WTC11 (cell line): ENCODE results near the gene TRIM10. TPM values are rescaled to one million over a fixed set of nuclear protein-coding genes. Genes with fewer than 3 reads are reported as not detected.

Experiments used
- ATAC-seq: fragments of 200-7000 bp; cut with Tn5 transposase; 2 replicates; pipeline ENCODE4 v1.10.0; 2021; ENCODE audit warnings: mild to moderate bottlenecking, moderate library complexity
- CTCF ChIA-PET: fragments of 300-600 bp; sonication (Branson Sonifier 250); formaldehyde crosslinking; loops from one replicate; lab custom pipeline; 2021; ENCODE audit warnings: antibody characterized with exemption; lab: Charles Lee
- POLR2A ChIA-PET: fragments of 350-600 bp; sonication (Branson Sonifier 250); formaldehyde crosslinking; loops from one replicate; lab custom pipeline; 2021; ENCODE audit warnings: antibody characterized with exemption; lab: Charles Lee
- DNase-seq: peaks from one replicate; pipeline ENCODE4 v3.0.0; 2021; ENCODE audit warnings: low spot score
- H3K27ac Mint-ChIP-seq: 2 replicates; pipeline ENCODE4 v1.8.0; 2021; ENCODE audit warnings: mixed read lengths
- H3K27me3 Mint-ChIP-seq: 2 replicates; pipeline ENCODE4 v1.8.0; 2021; ENCODE audit warnings: low read depth, mild to moderate bottlenecking, moderate library complexity, mixed read lengths
- H3K36me3 Mint-ChIP-seq: 2 replicates; pipeline ENCODE4 v1.8.0; 2021; ENCODE audit warnings: mixed read lengths
- H3K4me1 Mint-ChIP-seq: 2 replicates; pipeline ENCODE4 v1.8.0; 2022; ENCODE audit warnings: mixed read lengths
- H3K4me3 Mint-ChIP-seq: 2 replicates; pipeline ENCODE4 v1.8.0; 2021; ENCODE audit warnings: mild to moderate bottlenecking, moderate library complexity, mixed read lengths
- H3K9me3 Mint-ChIP-seq: 2 replicates; pipeline ENCODE4 v1.8.0; 2021; ENCODE audit warnings: mixed read lengths
- CBFB ChIP-seq: sonication (generic); formaldehyde crosslinking; IDR thresholded peaks from 2 replicates; pipeline ENCODE4 v1.8.1; 2022; ENCODE audit warnings: mild to moderate bottlenecking, low read depth, missing genetic modification reagents
- CREM ChIP-seq: sonication (generic); formaldehyde crosslinking; IDR thresholded peaks from 2 replicates; pipeline ENCODE4 v1.8.1; 2022; ENCODE audit warnings: mild to moderate bottlenecking, missing genetic modification reagents, moderate library complexity
- FOXP1 ChIP-seq: sonication (generic); formaldehyde crosslinking; IDR thresholded peaks from 2 replicates; pipeline ENCODE4 v1.8.0; 2022; ENCODE audit warnings: missing genetic modification reagents, mild to moderate bottlenecking, moderate library complexity, borderline replicate concordance
- HMGA2 ChIP-seq: fragments of 250-450 bp; sonication (Bioruptor Pico); IDR thresholded peaks from 2 replicates; pipeline ENCODE4 v1.4.0; 2021; ENCODE audit warnings: mild to moderate bottlenecking, moderate library complexity
- JAZF1 ChIP-seq: fragments of 250-450 bp; sonication (Bioruptor Pico); IDR thresholded peaks from 2 replicates; pipeline ENCODE4 v1.9.0; 2021; ENCODE audit warnings: moderate library complexity, mild to moderate bottlenecking, inconsistent platforms
- NFYB ChIP-seq: sonication (generic); formaldehyde crosslinking; conservative IDR thresholded peaks from 2 replicates; pipeline ENCODE4 v1.8.0; 2022; ENCODE audit warnings: low read depth, missing genetic modification reagents
- NR1H2 ChIP-seq: sonication (generic); formaldehyde crosslinking; IDR thresholded peaks from 2 replicates; pipeline ENCODE4 v1.9.0; 2021; ENCODE audit warnings: mild to moderate bottlenecking, moderate library complexity, missing genetic modification reagents
- SMAD4 ChIP-seq: sonication (generic); formaldehyde crosslinking; IDR thresholded peaks from 2 replicates; pipeline ENCODE4 v1.8.0; 2022; ENCODE audit warnings: mild to moderate bottlenecking, missing genetic modification reagents
- ZNF232 ChIP-seq: sonication (generic); formaldehyde crosslinking; IDR thresholded peaks from 2 replicates; pipeline ENCODE4 v1.8.0; 2022; ENCODE audit warnings: mild to moderate bottlenecking, missing genetic modification reagents
- ZNF396 ChIP-seq: fragments of 250-450 bp; sonication (Bioruptor Pico); IDR thresholded peaks from 2 replicates; pipeline ENCODE4 v1.8.0; 2021; ENCODE audit warnings: mild to moderate bottlenecking, moderate library complexity, borderline replicate concordance
- ZNF423 ChIP-seq: fragments of 250-450 bp; sonication (Bioruptor Pico); IDR thresholded peaks from 2 replicates; pipeline ENCODE4 v2.1.2; 2022; ENCODE audit warnings: mild to moderate bottlenecking, moderate library complexity
- ZNF671 ChIP-seq: fragments of 250-450 bp; sonication (Bioruptor Pico); IDR thresholded peaks from 2 replicates; pipeline ENCODE4 v1.8.0; 2021; ENCODE audit warnings: mild to moderate bottlenecking
- total RNA-seq: library from RNA; stranded (reverse); gene quantifications from 3 replicates; pipeline ENCODE4 v1.2.3, GENCODE V29; 2021
- TF ChIP-seq, protein P1 (sequence below): fragments of 250-450 bp; sonication (Bioruptor Pico); IDR thresholded peaks from 2 replicates; pipeline ENCODE4 v1.9.0; 2021; ENCODE audit warnings: mild to moderate bottlenecking
- TF ChIP-seq, protein P2 (sequence below): fragments of 250-450 bp; sonication (Bioruptor Pico); IDR thresholded peaks from 2 replicates; pipeline ENCODE4 v2.1.2; 2022; ENCODE audit warnings: mild to moderate bottlenecking, moderate library complexity
- TF ChIP-seq, protein P3 (sequence below): sonication (generic); formaldehyde crosslinking; conservative IDR thresholded peaks from 2 replicates; pipeline ENCODE4 v1.8.1; 2022; ENCODE audit warnings: mild to moderate bottlenecking, missing genetic modification reagents
- TF ChIP-seq, protein P4 (sequence below): sonication (generic); formaldehyde crosslinking; IDR thresholded peaks from 2 replicates; pipeline ENCODE4 v1.8.0; 2023; ENCODE audit warnings: mild to moderate bottlenecking, missing genetic modification reagents
- TF ChIP-seq, protein P5 (sequence below): sonication (generic); formaldehyde crosslinking; IDR thresholded peaks from 2 replicates; pipeline ENCODE4 v1.8.0; 2022; ENCODE audit warnings: mild to moderate bottlenecking, missing genetic modification reagents

Gene TRIM10
- total RNA-seq, 1 experiment from 2014 or later = 0.22 TPM

DNA sequence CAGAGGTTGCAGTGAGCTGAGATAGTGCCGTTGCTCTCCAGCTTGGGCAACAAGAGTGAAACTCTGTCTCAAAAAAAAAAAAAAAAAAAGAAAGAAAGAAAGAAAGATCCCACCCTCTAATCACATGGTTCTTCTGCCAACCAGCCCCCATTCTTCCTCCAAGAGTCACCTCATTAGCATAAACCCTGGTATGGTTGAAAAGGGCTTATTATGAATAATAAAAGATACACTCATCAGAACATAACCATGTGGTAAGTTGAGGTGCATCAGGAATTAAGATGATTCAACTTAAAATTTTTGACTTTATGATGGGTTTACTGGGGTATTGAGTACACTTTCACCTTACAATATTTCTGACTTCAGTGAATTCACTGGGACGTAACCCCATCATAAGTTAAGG is 25.9 kb downstream of the TRIM10 start (continued):
- TF ChIP-seq, protein P1, sequence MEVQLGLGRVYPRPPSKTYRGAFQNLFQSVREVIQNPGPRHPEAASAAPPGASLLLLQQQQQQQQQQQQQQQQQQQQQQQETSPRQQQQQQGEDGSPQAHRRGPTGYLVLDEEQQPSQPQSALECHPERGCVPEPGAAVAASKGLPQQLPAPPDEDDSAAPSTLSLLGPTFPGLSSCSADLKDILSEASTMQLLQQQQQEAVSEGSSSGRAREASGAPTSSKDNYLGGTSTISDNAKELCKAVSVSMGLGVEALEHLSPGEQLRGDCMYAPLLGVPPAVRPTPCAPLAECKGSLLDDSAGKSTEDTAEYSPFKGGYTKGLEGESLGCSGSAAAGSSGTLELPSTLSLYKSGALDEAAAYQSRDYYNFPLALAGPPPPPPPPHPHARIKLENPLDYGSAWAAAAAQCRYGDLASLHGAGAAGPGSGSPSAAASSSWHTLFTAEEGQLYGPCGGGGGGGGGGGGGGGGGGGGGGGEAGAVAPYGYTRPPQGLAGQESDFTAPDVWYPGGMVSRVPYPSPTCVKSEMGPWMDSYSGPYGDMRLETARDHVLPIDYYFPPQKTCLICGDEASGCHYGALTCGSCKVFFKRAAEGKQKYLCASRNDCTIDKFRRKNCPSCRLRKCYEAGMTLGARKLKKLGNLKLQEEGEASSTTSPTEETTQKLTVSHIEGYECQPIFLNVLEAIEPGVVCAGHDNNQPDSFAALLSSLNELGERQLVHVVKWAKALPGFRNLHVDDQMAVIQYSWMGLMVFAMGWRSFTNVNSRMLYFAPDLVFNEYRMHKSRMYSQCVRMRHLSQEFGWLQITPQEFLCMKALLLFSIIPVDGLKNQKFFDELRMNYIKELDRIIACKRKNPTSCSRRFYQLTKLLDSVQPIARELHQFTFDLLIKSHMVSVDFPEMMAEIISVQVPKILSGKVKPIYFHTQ = no peak
- TF ChIP-seq JAZF1 (no peak), ZNF396 (no peak), NR1H2 (CRISPR knock-in tag) (no peak), ZNF671 (CRISPR knock-in tag) (no peak)
- TF ChIP-seq, protein P2, sequence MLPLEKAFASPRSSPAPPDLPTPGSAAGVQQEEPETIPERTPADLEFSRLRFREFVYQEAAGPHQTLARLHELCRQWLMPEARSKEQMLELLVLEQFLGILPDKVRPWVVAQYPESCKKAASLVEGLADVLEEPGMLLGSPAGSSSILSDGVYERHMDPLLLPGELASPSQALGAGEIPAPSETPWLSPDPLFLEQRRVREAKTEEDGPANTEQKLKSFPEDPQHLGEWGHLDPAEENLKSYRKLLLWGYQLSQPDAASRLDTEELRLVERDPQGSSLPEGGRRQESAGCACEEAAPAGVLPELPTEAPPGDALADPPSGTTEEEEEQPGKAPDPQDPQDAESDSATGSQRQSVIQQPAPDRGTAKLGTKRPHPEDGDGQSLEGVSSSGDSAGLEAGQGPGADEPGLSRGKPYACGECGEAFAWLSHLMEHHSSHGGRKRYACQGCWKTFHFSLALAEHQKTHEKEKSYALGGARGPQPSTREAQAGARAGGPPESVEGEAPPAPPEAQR = no peak
- TF ChIP-seq, protein P3, sequence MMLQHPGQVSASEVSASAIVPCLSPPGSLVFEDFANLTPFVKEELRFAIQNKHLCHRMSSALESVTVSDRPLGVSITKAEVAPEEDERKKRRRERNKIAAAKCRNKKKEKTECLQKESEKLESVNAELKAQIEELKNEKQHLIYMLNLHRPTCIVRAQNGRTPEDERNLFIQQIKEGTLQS = no peak
- TF ChIP-seq, all 79 proteins: peak for 0

DNA sequence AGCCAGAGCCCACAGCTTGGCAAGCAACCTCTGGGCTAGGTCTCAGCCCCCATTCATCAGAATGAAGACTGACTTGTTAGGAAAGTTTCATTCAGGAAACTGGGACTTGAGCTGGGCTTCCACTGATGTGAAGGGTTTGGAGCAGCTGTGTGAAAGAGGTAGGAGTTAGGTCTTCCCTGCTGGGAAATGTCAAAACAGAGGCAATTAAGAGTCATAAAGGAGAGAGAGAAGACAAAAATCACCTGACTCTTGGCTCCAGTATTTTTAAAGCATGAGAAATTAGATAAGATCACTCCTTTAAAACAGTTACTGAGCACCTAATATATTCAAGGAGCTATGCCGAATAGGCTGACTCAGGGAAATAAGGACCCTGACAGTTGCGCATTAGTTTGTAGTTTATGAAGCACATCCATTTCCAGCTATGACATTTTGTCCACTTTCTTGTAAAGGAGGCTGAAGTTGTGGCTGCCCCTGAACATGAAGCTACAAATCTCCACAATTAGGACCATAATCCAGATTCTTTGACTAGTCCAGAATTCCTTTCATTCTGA is 29.0 kb downstream of the TRIM10 start:
- H3K4me1 Mint-ChIP-seq = peaks cover 14% of the 10 kb centered on the region
- DNase-seq (no peak), ATAC-seq (no peak)
- no peaks in the 10 kb centered on the region for H3K36me3 Mint-ChIP-seq
- H3K27ac Mint-ChIP-seq = no peak overlapping the region
- H3K4me3 Mint-ChIP-seq = no peak overlapping the region
- H3K27me3 Mint-ChIP-seq = peaks cover 60% of the 10 kb centered on the region
- ChIA-PET CTCF (interaction anchor here (0.8 to 13.4 kb wide), 18 partner anchors 7 to 281 kb away, joined by 3 to 389 read pairs (median 8); partner anchors contain the start of gene TRIM26), POLR2A (no interaction called here)
- TF ChIP-seq FOXP1 (no peak), CREM (CRISPR knock-in tag) (no peak), HMGA2 (no peak), CBFB (no peak), SMAD4 (CRISPR knock-in tag) (no peak), ZNF232 (no peak), NR1H2 (CRISPR knock-in tag) (no peak), ZNF423 (CRISPR knock-in tag) (no peak), NFYB (CRISPR knock-in tag) (no peak)
- TF ChIP-seq, protein P4, sequence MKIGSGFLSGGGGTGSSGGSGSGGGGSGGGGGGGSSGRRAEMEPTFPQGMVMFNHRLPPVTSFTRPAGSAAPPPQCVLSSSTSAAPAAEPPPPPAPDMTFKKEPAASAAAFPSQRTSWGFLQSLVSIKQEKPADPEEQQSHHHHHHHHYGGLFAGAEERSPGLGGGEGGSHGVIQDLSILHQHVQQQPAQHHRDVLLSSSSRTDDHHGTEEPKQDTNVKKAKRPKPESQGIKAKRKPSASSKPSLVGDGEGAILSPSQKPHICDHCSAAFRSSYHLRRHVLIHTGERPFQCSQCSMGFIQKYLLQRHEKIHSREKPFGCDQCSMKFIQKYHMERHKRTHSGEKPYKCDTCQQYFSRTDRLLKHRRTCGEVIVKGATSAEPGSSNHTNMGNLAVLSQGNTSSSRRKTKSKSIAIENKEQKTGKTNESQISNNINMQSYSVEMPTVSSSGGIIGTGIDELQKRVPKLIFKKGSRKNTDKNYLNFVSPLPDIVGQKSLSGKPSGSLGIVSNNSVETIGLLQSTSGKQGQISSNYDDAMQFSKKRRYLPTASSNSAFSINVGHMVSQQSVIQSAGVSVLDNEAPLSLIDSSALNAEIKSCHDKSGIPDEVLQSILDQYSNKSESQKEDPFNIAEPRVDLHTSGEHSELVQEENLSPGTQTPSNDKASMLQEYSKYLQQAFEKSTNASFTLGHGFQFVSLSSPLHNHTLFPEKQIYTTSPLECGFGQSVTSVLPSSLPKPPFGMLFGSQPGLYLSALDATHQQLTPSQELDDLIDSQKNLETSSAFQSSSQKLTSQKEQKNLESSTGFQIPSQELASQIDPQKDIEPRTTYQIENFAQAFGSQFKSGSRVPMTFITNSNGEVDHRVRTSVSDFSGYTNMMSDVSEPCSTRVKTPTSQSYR (CRISPR knock-in tag) = no peak
- TF ChIP-seq, protein P5, sequence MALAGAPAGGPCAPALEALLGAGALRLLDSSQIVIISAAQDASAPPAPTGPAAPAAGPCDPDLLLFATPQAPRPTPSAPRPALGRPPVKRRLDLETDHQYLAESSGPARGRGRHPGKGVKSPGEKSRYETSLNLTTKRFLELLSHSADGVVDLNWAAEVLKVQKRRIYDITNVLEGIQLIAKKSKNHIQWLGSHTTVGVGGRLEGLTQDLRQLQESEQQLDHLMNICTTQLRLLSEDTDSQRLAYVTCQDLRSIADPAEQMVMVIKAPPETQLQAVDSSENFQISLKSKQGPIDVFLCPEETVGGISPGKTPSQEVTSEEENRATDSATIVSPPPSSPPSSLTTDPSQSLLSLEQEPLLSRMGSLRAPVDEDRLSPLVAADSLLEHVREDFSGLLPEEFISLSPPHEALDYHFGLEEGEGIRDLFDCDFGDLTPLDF (CRISPR knock-in tag) = no peak
- H3K9me3 Mint-ChIP-seq = no peaks in the 10 kb centered on the region
